Esophagus squamous epithelium (tissue), 4 donors: ENCODE measurements around the gene MISP3.

ENCODE experiments used
- POLR2A ChIP-seq, 4 donors: fragments of 450-650 bp; IDR thresholded peaks; one replicate each; pipeline ENCODE4 v1.6.1; 2017; ENCODE audit warnings: antibody characterized with exemption in 4 of 4, mild to moderate bottlenecking in 4 of 4, moderate library complexity in 3 of 4
- TF ChIP-seq, protein P1 (sequence below), 6 experiments: fragments of 450-650 bp in 4 of 6; fragments of 200-600 bp in 2 of 6; sonication (generic) in 2 of 6; IDR thresholded peaks; one replicate each; pipeline ENCODE4 v1.5.1; 2016 to 2019; ENCODE audit warnings: antibody characterized with exemption in 6 of 6, mild to moderate bottlenecking in 4 of 6, moderate library complexity in 4 of 6

DNA sequence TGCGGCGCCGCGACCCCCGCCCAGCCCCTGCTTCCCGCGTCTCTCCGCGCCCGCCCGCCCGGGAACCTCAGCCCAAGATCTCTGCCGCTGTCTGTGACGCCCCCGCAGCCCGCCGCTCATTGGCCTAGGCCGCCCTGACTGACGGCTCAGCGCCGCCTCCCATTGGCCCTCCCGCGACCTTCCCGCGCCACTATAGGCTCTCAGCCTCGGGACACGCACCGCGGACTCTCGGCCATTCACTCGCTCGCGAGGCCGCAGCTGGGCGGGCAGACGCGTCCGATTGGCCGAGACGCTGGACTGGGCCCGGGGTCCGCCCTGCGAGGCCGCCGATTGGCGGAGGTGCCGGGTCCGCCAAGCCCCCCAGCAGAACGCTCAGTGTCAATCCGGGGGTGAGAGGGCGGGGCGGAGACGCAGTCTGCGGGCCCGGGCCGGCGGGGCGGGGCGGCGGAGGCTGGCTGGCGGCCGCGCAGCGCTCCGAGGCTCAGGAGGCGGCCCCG lies 45.1 kb downstream of the MISP3 start, which contains the start of gene PRKACA:
- TF ChIP-seq, protein P1, sequence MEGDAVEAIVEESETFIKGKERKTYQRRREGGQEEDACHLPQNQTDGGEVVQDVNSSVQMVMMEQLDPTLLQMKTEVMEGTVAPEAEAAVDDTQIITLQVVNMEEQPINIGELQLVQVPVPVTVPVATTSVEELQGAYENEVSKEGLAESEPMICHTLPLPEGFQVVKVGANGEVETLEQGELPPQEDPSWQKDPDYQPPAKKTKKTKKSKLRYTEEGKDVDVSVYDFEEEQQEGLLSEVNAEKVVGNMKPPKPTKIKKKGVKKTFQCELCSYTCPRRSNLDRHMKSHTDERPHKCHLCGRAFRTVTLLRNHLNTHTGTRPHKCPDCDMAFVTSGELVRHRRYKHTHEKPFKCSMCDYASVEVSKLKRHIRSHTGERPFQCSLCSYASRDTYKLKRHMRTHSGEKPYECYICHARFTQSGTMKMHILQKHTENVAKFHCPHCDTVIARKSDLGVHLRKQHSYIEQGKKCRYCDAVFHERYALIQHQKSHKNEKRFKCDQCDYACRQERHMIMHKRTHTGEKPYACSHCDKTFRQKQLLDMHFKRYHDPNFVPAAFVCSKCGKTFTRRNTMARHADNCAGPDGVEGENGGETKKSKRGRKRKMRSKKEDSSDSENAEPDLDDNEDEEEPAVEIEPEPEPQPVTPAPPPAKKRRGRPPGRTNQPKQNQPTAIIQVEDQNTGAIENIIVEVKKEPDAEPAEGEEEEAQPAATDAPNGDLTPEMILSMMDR (IDR thresholded peaks at IDR 0.05) = no peak
- TF ChIP-seq POLR2A (IDR thresholded peaks at IDR 0.05) = peak in 1 of 4 donors; percentile 57
